ENCODE data around the gene SLC4A5.

Gene SLC4A5

DNA sequence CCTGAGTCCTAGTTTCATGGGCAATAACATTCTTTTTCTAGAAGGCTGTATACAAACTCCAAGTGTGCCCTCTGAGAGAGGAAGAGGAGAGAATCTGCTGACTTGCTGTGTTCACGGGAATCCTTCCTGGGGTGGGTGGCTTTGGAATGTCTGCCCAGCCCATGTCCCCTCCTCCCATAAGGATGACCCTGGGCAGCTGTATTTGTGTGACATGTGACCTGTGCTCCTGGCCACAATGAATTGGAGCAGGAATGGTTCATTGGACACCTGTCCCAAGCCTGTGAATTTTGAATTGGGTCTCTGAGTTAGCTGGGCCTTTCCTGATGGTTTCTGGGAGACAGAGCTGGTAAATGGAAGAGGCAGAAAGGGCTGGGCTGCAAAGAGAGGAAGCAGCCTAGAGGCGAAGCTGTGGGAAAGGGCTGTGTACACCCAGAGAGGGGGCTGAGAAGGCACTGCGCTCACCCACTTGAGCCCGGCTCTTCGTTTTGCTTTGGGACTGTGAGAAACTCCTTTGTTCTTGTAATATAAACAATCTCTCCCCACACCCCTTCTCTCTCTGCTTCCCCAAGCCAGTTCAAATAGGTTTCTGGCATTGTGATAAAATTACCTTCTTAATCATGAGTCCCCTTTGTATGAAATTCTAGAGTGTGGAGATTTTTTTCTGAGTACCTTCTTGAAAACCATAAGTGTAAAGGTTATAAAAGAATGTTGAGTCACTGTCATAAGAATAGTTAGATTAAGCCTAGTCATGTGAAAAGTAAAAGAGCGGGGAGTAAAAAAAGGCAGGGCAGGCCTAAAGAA is 49.8 kb downstream of the SLC4A5 start:
- DNase-seq (ENCODE audit: extremely low read depth, low read depth) = no peak
- H3K4me3 ChIP-seq (replicated peaks; ENCODE audit: low read depth, low read length) = no peak overlapping the region
- TF ChIP-seq, protein P1, sequence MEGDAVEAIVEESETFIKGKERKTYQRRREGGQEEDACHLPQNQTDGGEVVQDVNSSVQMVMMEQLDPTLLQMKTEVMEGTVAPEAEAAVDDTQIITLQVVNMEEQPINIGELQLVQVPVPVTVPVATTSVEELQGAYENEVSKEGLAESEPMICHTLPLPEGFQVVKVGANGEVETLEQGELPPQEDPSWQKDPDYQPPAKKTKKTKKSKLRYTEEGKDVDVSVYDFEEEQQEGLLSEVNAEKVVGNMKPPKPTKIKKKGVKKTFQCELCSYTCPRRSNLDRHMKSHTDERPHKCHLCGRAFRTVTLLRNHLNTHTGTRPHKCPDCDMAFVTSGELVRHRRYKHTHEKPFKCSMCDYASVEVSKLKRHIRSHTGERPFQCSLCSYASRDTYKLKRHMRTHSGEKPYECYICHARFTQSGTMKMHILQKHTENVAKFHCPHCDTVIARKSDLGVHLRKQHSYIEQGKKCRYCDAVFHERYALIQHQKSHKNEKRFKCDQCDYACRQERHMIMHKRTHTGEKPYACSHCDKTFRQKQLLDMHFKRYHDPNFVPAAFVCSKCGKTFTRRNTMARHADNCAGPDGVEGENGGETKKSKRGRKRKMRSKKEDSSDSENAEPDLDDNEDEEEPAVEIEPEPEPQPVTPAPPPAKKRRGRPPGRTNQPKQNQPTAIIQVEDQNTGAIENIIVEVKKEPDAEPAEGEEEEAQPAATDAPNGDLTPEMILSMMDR (IDR thresholded peaks at IDR 0.05; ENCODE audit: low read depth, low read length, missing control alignments) = no peak

DNA sequence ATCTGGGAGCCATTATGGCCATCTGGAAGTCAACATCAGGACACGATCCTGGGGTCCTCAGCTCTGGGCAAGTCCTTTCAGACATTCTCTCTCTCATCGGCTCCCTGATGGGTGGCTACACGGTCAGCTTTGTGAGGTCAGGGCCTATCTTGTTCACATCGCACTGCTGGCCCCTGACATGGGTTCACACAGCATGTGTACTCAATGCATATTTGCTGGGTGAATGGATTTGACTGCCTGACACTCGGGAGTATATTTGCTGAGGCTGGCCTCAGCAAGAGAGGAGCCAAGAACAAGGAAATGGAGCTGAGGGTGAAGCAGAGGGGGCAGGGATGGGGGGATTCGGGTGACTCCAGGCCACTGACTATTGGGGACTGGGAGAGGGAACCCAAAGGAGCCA is 50.5 kb downstream of the SLC4A5 start:
- no peak for DNase-seq (ENCODE audit: extremely low read depth, low read depth)
- H3K4me3 ChIP-seq (replicated peaks; ENCODE audit: low read depth, low read length) = no peak overlapping the region
- TF ChIP-seq, protein P1 (IDR thresholded peaks at IDR 0.05; ENCODE audit: low read depth, low read length, missing control alignments) = no peak

DNA sequence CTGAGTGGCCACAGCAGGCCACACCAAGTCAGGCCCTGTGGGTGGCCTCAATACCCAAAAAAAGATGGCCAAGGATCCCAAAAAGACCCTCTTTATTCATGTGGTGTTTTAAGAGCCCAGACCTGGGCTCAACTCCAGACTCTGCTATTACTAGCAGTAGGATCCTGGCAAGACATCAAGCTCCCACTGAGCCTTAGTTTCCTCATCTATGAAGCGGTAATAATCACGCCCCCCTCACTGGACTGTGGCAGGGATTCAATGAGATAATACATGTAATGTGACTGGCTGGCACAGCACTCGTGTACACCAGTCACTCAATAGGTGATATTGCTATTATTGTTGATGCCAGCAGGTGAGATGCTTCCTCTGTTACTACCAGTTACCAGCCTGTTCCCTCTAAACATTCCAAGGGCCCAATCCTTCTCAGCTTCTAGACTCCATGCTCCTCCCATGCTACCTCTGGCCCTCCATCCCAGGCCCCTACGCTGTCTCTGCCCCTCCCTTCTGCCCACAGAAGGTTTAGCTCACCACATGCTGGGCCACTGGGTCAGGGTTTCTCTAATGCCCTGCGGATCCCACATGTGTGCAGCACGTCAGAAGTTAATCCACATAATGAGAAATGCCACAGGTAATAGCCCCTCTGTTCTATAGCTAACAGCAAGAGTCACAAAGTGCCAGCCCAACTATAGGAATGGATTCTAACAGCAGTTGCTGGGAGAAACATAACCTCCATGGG is 51.2 kb downstream of the SLC4A5 start:
- no peak for DNase-seq (ENCODE audit: extremely low read depth, low read depth)
- H3K4me3 ChIP-seq (replicated peaks; ENCODE audit: low read depth, low read length) = no peak overlapping the region
- TF ChIP-seq, protein P1 (IDR thresholded peaks at IDR 0.05; ENCODE audit: low read depth, low read length, missing control alignments) = no peak

DNA sequence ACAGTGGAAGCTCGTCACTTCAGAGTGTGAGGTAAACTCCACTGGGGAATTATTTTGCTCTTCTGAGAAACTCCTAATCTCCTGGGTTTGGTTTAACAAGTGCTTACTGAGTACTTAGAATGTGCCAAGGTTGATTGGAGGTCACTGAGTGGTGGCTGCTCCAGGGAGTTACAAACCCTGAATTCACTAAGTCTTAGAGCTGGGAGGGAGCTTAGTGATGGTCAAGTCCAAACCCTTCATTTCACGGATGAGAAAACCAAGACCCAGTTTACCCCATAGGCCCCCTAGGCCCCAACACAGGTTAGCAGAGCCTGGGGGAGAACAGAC is 52.0 kb downstream of the SLC4A5 start:
- DNase-seq (ENCODE audit: extremely low read depth, low read depth) = no peak
- TF ChIP-seq, protein P1 (IDR thresholded peaks at IDR 0.05; ENCODE audit: low read depth, low read length, missing control alignments) = no peak
- no peak overlapping the region for H3K4me3 ChIP-seq (replicated peaks; ENCODE audit: low read depth, low read length)

DNA sequence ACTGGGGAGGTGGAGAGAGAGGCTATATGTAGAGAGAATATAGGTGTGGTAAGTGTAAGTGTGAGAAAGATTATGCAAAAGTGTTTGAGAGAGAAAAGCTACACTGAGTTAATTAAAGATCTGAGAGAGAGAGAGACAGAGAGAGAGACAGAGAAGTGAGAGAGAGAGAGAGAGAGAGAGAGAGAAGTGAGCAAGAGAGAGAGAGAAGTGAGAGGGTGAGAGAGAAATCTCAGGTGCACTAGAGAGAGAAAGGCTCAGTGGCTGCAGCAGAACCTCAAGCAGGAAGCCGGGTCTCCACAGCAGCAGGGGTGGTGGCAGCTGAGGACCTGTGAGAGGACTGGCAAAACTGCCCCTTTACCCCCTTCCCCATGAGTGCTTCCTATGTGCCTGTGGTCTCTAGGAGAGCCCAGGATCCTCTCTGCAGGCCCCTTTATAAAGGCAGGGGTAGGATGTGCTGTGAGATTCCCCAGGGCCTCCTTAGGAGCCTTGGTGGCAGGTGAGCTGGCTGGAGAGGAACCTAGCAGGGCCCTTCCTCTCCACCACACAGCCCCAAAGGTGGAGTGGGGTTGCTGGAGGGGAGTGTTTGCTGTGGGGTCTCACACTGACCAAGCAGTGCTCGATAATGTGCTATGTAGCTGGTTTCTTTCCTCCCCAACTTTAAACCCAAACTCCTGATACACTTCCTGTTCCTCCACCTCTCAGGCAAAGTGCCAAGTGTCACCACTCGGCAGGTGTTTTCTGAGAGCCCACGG is 52.6 kb downstream of the SLC4A5 start:
- no peak for DNase-seq (ENCODE audit: extremely low read depth, low read depth)
- H3K4me3 ChIP-seq (replicated peaks; ENCODE audit: low read depth, low read length) = no peak overlapping the region
- TF ChIP-seq, protein P1 (IDR thresholded peaks at IDR 0.05; ENCODE audit: low read depth, low read length, missing control alignments) = no peak

DNA sequence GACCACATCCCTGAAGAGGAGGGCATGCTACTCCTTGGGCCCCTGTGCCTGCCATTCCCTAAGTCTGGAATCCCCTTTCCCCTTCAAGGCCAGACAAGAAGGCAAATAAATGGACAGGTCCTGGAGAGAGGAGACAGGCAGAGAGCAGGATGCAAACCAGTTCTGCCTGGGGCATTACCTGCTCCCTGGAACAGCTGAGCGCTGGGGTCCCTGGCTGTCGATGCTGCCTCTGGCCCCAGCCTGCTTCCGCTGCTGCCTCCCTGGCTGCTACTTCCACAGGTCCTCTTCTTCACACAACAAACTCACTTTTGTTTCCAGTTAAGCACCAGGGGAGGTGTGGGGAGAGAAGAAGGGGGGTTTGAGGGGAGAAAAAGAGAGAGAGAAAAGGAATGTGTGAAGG is 53.1 kb downstream of the SLC4A5 start:
- H3K4me3 ChIP-seq (replicated peaks; ENCODE audit: low read depth, low read length) = no peak overlapping the region
- DNase-seq (ENCODE audit: extremely low read depth, low read depth) = no peak
- TF ChIP-seq, protein P1 (IDR thresholded peaks at IDR 0.05; ENCODE audit: low read depth, low read length, missing control alignments) = no peak
